HCT116 (cell line): ENCODE results near the gene TBC1D16.

ENCODE experiments used
- ATF3 ChIP-seq: IDR thresholded peaks from 2 replicates; pipeline ENCODE4 v1.6.1; 2012
- CEBPB ChIP-seq: IDR thresholded peaks from 2 replicates; pipeline ENCODE4 v1.6.1; 2012; ENCODE audit warnings: low read depth
- CTCF ChIP-seq, 3 experiments: fragments of 200-600 bp in 1 of 3; sonication (generic) in 1 of 3; IDR thresholded peaks in 2 of 3; conservative IDR thresholded peaks in 1 of 3; 2 replicates each; pipeline ENCODE4 v1.5.1; 2012 to 2017; ENCODE audit warnings: low read depth in 2 of 3, low read length in 2 of 3, antibody characterized with exemption in 1 of 3, borderline replicate concordance in 1 of 3, control low read depth in 1 of 3, mild to moderate bottlenecking in 1 of 3, mixed read lengths in 1 of 3, mixed run types in 1 of 3, moderate library complexity in 1 of 3; ENCODE audit not compliant: insufficient read depth in 1 of 3
- EZH2 ChIP-seq: fragments of 200-600 bp; sonication (generic); IDR thresholded peaks from 2 replicates; pipeline ENCODE4 v1.6.1; 2017; ENCODE audit warnings: antibody characterized with exemption, mixed run types
- POLR2A ChIP-seq: IDR thresholded peaks from 2 replicates; pipeline ENCODE4 v1.7.0; 2011; ENCODE audit warnings: borderline replicate concordance; ENCODE audit not compliant: insufficient read depth, insufficient read length; ENCODE audit errors: extremely low read depth
- POLR2AphosphoS5 ChIP-seq: IDR thresholded peaks from 2 replicates; pipeline ENCODE4 v1.6.1; 2011; ENCODE audit warnings: mild to moderate bottlenecking, low read depth, low read length, moderate library complexity
- RAD21 ChIP-seq: IDR thresholded peaks from 2 replicates; pipeline ENCODE4 v1.6.1; 2012; ENCODE audit warnings: low read depth, mild to moderate bottlenecking
- SRF ChIP-seq: IDR thresholded peaks from 2 replicates; pipeline ENCODE4 v1.6.1; 2012; ENCODE audit warnings: low read depth
- TCF7L2 ChIP-seq: IDR thresholded peaks from 2 replicates; pipeline ENCODE4 v1.7.0; 2011; ENCODE audit warnings: borderline replicate concordance, inconsistent platforms; ENCODE audit not compliant: insufficient read depth, insufficient read length; ENCODE audit errors: extremely low read depth
- YY1 ChIP-seq: IDR thresholded peaks from 2 replicates; pipeline ENCODE4 v1.6.1; 2011; ENCODE audit warnings: low read length, low read depth, moderate library complexity, mild to moderate bottlenecking; ENCODE audit not compliant: insufficient replicate concordance; ENCODE audit errors: extremely low read depth
- ZNF274 ChIP-seq: fragments of 200-500 bp; sonication (Bioruptor generic); IDR thresholded peaks from 2 replicates; pipeline ENCODE4 v1.6.1; 2014; ENCODE audit warnings: mild to moderate bottlenecking, low read depth, low read length, inconsistent platforms

- no peak for TF ChIP-seq YY1
- no peak for TF ChIP-seq EZH2
- no peak for TF ChIP-seq CTCF (IDR thresholded peaks at IDR 0.05 in 2 of 3, conservative IDR thresholded peaks at IDR 0.05 in 1 of 3; ENCODE audit: borderline replicate concordance in 1 of 3, insufficient read depth in 1 of 3, low read depth in 2 of 3, low read length in 2 of 3)
- no peak for TF ChIP-seq POLR2A
- no peak for TF ChIP-seq POLR2AphosphoS5
- TF ChIP-seq ATF3: no peak
- no peak for TF ChIP-seq CEBPB
- TF ChIP-seq TCF7L2: no peak
- TF ChIP-seq ZNF274: no peak
- no peak for TF ChIP-seq RAD21
- no peak for TF ChIP-seq SRF
Observed at GRCh38 chr17:79914813-79915740, 120.6 kb downstream of the TBC1D16 start.
